Germinal center (tissue), 1 donor: ENCODE results near the gene SPRR4.
"Not testable (repeated sequence)": the region's sequence is repeated elsewhere in the genome, so short reads cannot be mapped to it uniquely, and the experiment has no call there.

ENCODE experiments used
- DNase-seq: peaks from one replicate; pipeline ENCODE4 v3.0.0; 2012; ENCODE audit warnings: mixed read lengths, low spot score

SPRR4 gene

DNA sequence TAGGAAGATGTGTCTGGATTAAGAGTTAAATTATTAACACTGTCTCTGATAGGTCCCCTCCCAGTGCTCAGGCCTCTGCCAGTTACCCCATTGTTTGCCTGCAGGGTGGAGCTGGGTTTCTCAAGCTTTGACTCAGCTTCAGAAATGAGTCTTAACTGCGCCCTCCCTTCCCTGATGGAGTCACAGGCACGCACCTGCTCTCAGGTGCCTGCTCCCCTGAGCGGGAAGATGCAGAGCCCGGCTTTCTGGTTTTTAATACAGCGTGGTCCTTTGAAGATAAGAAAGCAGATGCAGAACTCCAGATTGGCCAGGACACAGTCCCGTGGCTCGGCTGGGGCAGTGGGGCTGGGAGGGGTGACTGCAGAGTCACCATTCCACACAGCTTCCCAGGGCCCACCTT, 3.2 kb upstream of the SPRR4 start:
- no peak for DNase-seq

DNA sequence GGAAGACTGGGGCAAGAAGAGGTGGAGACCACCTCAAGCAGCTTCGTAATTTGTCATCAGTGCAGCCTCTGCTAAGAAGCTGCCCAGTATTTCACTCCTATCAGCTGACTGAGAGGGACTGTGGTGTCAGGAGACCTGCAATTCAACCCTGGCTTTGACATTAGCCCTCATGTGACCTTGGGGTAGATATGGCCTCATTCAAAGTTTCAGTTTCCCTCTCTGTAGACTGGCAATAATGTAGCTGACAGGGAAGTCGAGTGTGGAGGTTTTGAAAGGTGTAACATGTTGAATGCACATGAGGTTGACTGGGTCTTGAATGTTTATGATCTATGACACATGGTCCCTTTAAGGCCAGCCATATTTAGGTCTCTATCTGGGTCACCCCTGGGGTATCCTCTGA, 2.2 kb upstream of the SPRR4 start:
- DNase-seq, result no peak

DNA sequence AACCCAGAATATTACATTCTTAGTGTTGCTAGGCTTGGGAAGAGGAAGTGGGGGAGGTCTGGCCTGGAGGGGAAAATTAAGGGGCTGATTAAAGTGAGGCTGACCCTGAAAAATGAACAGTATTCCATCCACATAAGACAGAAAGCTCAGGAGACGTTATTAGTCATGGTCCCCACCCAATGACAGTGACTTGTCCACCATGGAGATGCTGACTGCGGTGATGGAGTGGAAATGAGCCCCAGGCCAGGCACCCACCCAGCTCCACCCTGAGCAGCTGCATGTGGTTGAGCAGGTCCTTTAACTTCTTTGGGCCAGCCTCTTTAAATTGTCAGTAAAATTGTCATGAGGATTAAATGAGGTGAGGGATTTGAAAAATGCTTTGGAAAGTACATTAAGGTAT, 1.4 kb upstream of the SPRR4 start:
- DNase-seq, result no peak

DNA sequence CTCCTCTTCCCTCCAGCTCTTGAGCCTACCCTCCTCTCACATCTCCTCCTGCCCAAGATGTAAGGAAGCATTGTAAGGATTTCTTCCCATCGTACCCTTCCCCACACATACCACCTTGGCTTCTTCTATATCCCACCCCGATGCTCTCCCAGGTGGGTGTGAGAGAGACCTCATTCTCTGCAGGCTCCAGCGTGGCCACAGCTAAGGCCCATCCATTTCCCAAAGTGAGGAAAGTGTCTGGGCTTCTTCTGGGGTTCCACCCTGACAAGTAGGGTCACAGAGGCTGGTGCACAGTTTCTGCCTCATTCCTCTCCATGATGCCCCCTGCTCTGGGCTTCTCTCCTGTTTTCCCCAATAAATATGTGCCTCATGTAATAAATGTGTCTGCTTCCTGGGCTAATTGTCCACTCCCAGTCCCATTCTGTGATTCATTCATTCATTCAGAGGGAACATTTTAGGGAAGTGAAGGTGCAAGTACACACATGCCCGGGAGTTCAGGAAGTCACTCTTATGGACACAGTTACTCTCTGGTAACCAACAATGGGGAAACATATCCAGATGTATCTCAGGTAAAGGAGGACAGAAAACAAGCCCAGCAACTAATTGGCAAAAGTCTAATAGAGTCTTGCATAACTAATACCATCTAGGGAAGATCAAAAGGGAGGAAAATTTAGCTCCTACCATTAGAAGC, 1.9 kb downstream of the SPRR4 start:
- DNase-seq, result no peak

DNA sequence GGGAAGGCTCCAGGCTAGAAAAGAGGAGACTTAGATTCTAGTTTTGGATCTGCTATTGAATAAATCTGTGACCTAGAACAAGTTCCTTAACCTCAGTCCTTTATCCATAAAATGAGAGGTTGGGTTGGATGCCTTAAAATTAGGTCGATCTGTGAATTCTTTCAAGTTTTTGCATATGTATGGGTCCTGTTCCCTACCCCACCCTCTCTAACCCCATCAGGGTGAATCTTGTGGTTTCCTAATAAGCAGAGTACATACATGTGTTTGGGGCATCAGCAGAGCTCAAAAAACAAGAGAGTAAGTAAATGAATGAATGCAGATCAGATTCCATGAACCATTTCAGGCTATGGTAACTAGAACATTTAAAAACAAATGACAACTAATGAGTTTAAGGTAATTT, 6.2 kb downstream of the SPRR4 start:
- DNase-seq, result no peak

DNA sequence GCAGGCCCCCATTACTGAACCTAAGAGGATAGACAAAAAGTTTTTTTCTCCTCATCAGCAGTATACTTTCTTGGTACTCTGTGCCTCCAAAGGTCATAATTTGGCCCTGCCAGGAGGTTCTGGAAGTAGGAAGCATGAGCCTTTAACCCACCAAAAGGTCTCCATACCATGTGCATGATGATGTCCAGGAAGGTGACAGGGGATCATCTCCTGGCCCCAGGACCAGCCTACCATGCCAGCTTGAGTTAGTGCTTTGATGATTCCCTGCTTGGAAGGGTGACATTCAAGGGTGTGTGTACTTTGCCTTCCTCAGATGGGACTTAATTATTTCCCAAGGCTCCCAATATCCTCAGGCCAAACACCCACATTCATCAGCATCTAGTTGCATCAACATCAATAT, 7.2 kb downstream of the SPRR4 start:
- no peak for DNase-seq

DNA sequence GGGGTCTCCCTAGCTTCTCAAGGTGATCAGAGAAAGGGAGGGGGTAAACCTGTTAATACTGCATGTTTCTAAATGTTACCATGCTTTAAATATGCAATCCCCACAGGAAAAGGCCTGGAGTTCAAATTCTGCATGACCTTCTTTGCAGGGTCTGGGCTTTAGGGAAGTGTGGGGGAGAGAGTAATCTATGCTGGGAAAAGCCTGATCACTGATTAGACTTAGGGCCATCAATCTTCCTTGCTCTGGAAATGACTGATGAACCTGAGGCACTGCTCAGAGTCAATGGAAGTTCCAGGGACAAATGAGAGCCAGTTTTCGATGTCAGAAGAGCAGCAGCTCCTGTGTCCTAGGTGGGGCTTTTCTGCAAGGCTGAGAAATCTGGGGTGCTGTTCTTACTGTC, 10.2 kb downstream of the SPRR4 start:
- DNase-seq, result no peak

DNA sequence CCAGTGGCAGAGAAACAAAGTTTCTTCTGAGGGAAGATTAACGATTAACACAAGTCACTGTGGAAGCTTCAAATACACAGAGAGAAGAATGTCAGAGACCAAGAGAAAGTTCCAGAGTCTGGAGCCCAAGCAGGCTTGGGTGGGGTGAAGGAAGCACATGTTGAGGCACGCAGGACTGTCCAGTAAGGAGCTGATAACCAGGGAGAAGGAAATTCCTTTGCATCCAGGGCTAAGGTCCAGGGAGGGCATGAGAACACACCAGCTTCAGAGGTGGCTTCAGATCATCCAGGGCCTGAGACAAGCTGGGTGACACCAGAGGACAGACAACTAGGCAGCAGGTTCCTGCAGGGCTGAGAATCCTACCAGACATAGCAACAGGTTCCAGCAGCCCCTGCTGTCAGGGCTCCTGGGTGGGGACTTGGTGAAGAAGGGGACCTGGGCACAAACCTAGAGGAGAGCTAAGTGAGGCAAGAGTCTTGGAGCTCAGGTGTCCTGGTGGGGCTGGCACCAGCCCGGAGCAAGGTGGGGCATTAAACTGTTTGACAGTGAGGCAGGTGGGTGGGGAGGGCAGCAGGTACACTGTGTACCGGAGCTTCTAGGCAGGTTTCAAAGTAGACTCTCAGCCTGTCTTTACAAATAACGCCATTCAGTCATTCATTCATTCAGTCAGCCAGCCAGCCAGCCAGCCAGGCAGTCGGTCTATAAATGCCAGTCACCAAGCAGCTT, 10.9 kb downstream of the SPRR4 start:
- no peak for DNase-seq

DNA sequence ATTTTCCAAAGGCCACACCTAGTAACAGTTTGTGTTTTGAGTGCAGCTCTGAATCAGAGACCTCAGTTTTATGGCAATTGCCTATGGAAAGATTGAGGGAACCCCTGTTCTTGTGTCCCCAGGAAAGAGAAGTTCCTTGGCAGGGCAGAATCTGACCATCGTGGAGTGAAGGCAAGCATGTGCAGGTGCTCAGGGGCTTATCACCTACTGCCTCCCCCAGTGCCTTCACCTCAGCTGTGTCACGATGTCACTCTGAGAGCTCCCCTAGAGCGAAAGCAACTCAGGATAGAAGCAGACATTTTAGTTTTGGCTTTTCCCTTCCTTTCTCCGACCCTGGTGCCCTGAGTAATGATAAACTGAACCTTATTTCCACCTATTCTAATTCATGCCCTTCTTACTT, 11.6 kb downstream of the SPRR4 start:
- DNase-seq, result no peak

DNA sequence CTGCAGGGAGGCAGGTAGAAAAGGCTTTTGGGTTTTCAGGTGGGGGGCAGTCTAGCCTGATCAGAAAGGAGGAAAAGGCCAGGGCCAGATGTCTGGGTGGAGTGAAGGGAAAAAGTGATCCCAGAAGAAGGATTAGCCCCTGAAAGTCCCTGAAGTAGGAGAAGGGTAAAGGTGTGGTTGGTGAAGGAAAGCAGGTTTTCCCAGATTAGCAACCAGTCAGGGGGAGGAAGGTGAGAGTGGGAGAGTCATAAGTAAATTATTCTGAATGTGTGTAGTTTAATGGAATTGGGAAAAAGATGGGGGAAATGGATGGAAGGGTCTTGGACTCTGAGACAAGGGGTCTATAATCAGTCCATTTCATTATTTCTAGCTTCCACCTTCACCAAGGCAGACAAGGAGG, 12.8 kb downstream of the SPRR4 start:
- no peak for DNase-seq

DNA sequence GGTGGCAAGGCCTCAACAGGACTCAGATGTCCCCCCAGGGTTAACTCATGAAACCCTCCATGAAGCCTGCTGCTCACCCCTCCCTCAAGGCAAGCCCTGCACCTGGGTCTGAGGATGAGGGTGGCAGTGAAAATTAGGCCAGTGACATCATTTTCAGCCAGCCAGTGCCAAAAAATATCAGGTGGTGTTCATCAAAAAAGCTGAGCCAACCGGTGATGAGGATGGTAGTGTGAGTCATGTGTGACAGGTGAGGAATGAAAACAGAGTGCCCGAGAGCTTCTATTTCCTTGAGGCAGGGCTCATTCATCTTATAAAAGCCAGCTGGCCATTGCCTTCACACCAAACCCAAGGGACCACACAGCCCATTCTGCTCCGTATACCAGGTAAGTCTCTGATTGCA, 13.3 kb downstream of the SPRR4 start, which contains the start of gene SPRR1A:
SPRR1A (plus strand) TSS at position 339 of the 400 bp plus-strand sequence. CDS start 1,150 bp downstream, outside the sequence.
- DNase-seq, result no peak

DNA sequence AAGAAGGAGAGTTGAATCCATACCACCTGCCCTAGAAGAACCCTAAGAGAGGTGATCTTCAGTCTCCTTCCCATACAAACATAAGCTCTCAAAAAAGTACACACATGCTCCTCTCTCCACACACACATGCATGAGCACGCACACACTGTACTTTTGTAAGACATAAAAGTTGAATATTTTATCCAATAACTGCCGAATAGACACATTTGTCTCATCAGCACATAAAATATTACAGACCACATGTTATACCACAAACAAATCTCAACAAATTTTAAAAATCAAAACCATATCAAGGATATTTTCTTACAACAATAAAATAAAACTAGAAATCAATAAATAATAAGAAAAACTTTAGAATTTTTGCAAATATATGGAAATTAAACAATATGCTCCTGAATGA, 16.1 kb downstream of the SPRR4 start:
- no peak for DNase-seq

DNA sequence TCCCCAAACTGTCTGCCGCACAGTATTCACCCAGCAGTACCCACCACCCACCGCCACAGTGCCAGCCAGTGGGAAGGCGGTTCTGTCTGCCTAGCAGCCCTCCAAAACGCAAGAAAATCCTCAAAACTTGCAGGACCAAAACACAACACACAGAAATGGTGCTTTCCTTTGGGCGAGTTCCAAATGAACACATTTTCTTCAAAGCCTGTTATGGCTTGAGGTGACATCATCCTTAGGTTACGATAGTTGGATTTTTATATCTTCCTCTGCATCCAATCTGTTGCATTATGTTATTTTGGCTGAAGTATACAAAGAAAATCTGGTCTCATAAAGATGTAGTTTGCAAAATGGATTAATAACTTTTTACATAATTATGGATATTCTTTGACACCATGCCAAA, 22.7 kb downstream of the SPRR4 start:
- DNase-seq, result no peak

DNA sequence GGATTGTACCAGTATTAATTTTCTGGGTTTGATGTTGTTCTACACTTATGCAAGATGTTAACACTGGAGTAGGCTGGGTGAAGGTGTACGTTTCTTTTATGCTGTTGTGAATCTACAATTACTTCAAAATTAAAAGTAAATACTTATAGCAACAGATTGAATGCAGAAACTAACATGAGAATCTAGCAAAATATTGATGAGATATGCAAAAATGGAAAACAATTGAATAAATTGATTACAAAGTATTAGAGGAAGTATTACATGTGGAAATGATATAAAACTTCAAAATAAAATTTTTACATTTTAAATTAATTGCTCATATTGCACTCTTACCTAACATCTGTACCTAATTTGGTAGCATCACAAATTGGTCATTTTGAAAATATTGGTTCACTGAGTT, 25.4 kb downstream of the SPRR4 start:
- no peak for DNase-seq

DNA sequence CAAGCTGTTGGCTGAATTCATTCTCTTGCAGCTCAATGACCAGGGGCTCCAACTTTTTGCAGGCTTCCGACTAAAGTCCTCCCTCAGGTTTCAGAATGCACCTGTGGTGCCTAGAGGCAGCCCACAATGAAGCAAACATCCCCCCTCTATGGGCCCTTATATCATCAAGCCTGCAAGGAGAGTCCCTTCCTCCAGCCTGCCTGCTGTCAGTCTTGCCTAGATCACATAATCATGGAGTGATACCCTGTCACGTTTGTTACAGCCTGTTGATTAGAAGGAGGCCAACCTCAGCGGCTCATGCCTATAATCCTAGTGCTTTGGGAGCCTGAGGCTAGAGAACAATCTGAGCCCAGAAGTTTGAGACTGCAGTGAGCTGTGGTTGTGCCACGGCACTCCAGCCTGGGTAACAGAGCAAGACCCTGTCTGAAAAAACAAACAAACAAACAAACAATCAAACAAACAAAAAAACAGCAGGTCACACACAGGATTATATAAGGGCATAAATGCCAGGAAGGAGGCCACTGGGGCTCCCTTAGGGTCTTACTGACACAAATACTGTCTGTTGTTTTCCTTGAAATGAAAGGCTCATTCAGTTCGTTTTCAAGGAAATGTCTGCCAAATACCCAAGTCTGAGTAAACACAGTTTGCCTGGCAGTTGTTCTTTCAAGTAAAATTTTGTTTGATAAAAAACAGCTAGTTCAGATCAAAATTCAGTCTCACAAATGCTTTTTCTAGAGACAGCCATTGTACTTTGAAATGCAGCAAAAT, 26.4 kb downstream of the SPRR4 start:
- DNase-seq, result no peak

DNA sequence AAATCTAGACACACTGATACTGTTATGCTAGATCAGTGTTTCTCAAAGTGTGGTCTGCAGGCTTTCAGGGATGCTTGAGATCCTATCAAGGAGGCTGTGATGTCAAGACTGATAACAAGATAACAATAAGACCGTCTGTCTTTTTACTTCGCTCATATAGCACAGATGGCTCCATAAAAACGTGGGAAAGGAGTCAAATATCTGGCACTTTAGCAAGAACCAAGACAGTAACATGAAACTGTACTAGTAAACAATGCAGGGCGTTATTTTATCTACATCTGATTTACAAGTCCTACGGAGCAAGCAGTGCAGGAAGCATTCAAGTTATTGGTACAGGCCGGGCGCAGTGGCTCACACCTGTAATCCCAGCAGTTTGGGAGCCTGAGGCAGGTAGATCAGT, 27.5 kb downstream of the SPRR4 start:
- DNase-seq, result no peak

DNA sequence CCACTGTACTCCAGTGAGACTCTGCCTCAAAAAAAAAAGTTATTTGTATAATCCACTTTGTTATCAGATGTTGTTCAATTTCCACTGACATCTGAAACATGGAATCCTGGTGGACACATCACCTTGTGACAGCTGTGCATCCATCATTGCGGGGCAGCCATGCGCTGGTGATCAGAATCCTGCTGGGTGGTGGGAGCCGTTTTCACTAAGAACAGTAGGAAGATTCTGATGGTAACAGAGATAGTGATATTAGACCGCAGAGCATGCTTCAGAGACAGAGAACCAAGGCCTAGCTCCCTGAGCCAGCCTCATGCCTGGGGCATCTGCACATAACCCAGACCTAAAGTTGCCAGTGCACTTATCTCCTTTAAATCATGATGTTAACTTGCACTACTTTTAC, 28.0 kb downstream of the SPRR4 start:
- DNase-seq, result no peak

DNA sequence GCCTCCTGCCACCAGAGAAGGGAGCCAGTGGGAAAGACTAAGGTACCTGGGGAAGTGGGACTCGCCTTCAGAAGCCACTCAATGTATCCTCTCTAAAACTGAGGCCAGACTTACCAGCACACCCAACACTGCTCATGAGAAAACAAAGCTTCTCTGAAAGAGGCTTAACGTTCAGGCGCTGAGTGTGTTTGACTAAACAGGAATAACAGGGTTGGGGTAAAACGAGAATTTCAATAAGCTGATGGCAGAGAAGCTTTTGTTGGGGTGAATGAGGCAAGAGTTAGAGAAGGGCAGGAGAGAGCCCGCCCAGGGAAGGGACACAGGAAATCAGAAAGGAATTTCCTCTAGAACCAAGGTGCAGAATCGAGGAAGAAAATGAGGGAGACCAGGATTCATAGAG, 29.4 kb downstream of the SPRR4 start:
- DNase-seq, result no peak

DNA sequence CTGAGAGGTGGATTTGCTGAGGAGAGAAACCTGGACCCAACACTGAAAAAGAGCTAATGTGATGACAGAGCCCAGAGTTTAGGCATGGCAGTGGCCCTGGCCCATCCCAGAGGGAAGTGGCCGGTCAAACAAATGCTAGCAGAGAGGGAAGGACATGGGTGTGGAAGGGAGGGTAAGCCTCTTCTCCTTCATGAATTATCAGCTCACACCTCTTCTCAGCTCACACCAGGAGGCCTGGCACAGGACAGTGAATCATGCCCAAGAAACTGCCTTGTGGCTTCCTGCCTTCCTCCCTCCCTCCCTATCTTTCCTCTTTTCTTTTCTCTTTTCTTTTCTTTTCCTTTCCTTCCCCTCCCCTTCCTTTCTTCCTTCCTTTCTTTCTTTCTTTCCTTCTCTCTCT, 29.8 kb downstream of the SPRR4 start:
- no peak for DNase-seq

DNA sequence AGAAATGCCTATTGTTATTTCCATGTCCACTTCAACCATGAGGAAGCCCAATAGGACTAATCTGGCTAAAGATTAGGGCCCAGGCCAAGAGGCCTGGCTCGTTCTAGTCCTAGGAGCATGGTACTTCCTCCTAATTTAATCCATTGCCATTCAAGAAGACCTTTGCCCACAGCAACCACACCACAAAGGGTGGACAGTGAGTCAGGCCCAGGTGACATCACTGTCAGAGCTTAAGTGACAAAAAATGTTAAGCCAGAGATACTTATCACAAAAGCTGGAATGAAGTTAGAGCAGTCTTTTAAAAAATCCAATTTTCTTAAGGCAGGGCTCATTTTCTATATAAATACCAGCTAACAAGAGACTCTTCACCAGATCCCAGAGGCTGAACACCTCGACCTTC, 30.9 kb downstream of the SPRR4 start, which contains the start of gene SPRR3:
SPRR3 (plus strand) TSS at position 368 of the 400 bp plus-strand sequence. CDS start 1,272 bp downstream, outside the sequence.
- DNase-seq, result no peak

DNA sequence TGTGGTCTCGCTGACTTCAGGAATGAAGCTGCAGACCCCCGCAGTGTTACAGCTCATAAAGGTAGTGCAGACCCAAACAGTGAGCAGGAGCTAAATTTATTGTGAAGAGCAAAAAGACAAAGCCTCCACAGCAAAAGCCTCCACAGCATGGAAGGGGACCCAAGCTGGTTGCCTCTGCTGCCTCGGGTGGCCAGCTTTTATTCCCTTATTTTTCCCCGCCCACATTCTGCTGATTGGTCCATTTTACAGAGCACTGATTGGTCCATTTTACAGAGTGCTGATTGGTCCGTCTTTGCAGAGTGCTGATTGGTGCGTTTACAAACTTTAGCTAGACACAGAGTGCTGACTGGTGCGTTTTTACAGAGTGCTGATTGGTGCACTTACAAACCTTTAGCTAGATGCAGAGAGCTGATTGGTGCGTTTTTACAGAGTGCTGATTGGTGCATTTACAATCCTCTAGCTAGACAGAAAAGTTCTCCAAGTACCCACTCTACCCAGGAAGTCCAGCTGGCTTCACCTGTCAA, 40.8 kb downstream of the SPRR4 start:
- DNase-seq, result not testable (repeated sequence)

DNA sequence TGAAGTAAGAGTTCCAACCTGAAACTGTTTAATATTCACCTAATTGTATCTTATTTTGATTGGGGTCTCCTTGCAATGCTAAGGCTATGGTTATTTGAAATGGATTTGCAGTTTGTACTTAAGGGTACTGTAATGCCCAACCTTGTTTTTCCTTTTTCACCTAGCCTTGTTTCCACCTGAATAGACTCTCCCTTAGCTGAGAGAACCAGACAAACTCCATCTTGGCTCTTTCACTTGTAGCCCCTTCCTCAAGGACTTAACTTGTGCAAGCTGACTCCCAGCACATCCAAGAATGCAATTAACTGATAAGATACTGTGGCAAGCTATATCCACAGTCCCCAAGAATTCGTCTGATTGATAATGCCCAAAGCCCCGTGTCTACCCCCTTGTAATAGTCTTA, 51.4 kb downstream of the SPRR4 start:
- not testable (repeated sequence) for DNase-seq
